ENCODE data around the gene USP54. TPM values are rescaled to one million over a fixed set of nuclear protein-coding genes. Genes with fewer than 3 reads are reported as not detected.

Gene USP54
- total and polyA plus RNA-seq, 2 of the 13 experiments (the other 11 are each of a cell fraction or from before 2014, with no cell fraction given) = 18.1 to 25.0 TPM

DNA sequence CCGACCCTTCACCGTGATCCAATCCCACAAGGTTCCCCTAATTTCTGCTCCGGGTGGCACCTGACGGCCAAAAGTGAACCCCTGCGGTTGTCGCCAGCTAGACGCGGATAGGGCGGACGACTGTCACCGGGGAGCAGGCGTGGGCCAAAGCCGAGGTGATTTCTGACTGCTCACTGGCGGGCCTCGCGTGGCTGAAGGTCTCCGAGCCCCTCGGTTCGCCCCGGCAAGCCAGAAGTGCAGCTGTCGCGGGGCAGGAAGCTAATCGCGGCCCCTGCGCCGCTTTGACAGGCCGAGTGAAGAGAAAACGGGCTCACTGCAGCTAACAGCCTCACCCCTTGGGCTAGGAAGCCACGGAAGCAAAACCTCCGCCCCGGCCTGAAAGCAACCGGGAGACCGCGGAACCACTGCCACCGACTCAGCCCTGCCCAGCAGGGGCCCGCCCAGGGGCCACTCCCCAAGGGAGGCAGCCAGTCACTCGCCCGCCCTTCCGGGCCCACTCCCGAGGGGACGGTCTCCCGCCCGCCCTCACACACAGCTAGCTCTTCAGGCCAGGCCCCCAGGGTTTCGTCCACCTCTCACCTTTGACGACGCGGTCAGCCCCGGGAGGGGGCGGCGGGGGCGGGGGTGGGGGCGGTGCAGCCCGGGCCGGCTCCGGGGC is 95.8 kb downstream of the USP54 start (continued):
- TF ChIP-seq ZNF460 (CRISPR knock-in tag; IDR thresholded peaks at IDR 0.05; ENCODE audit: borderline replicate concordance) (no peak), EED (CRISPR knock-in tag; IDR thresholded peaks at IDR 0.05) (peak; percentile 63; the same call in 1 of the 2 replicates), ATM (IDR thresholded peaks at IDR 0.05; ENCODE audit: borderline replicate concordance) (no peak), SRY (CRISPR knock-in tag; IDR thresholded peaks at IDR 0.05) (peak; percentile 18; the same call in 1 of the 2 replicates), FLYWCH1 (CRISPR knock-in tag; IDR thresholded peaks at IDR 0.05) (no peak), TAF1 (CRISPR knock-in tag; IDR thresholded peaks at IDR 0.05) (peak; percentile 64; the same call in 1 of the 2 replicates), ZNF333 (CRISPR knock-in tag; IDR thresholded peaks at IDR 0.05; ENCODE audit: borderline replicate concordance) (0 out of 2 replicates have a peak, but pooled peaks have one; percentile 72), ZFYVE20 (CRISPR knock-in tag; IDR thresholded peaks at IDR 0.05; ENCODE audit: borderline replicate concordance, low read depth) (0 out of 2 replicates have a peak, but pooled peaks have one; percentile 50), CCAR2 (optimal IDR thresholded peaks at IDR 0.05; ENCODE audit: low read depth, low read length) (no peak), KLF12 (CRISPR knock-in tag; IDR thresholded peaks at IDR 0.05; ENCODE audit: borderline replicate concordance) (peak; percentile 92), ATF7-NPFF (CRISPR knock-in tag; IDR thresholded peaks at IDR 0.05; ENCODE audit: low read depth) (peak; percentile 29; the same call in 1 of the 2 replicates), NFKBIZ (CRISPR knock-in tag; IDR thresholded peaks at IDR 0.05) (peak; percentile 50; the same call in 1 of the 2 replicates), KAT8 (CRISPR knock-in tag; IDR thresholded peaks at IDR 0.05) (peak; percentile 19; the same call in 1 of the 2 replicates), ZNF260 (CRISPR knock-in tag; IDR thresholded peaks at IDR 0.05; ENCODE audit: borderline replicate concordance, low read depth) (no peak), DMAP1 (CRISPR knock-in tag; IDR thresholded peaks at IDR 0.05) (peak; percentile 40; the same call in 1 of the 2 replicates), NR2F1 (CRISPR knock-in tag; IDR thresholded peaks at IDR 0.05) (no peak), ZNF720 (CRISPR knock-in tag; IDR thresholded peaks at IDR 0.05) (no peak), ARID2 (CRISPR knock-in tag; IDR thresholded peaks at IDR 0.05; ENCODE audit: borderline replicate concordance) (0 out of 2 replicates have a peak, but pooled peaks have one; percentile 3), BRCA1 (CRISPR knock-in tag; IDR thresholded peaks at IDR 0.05) (peak; percentile 61; the same call in 1 of the 2 replicates), NCOA1 (CRISPR knock-in tag; IDR thresholded peaks at IDR 0.05) (0 out of 2 replicates have a peak, but pooled peaks have one; percentile 43), PHF20 (CRISPR knock-in tag; IDR thresholded peaks at IDR 0.05) (peak; percentile 12; the same call in 1 of the 2 replicates), IKZF4 (CRISPR knock-in tag; IDR thresholded peaks at IDR 0.05; ENCODE audit: borderline replicate concordance, low read depth, not compliant biosample characterization) (no peak), MTF1 (CRISPR knock-in tag; IDR thresholded peaks at IDR 0.05) (no peak), ZNF773 (CRISPR knock-in tag; IDR thresholded peaks at IDR 0.05; ENCODE audit: borderline replicate concordance) (0 out of 2 replicates have a peak, but pooled peaks have one; percentile 53), ZNF619 (CRISPR knock-in tag; IDR thresholded peaks at IDR 0.05) (peak; percentile 82; the same call in 1 of the 2 replicates), SP5 (CRISPR knock-in tag; IDR thresholded peaks at IDR 0.05; ENCODE audit: borderline replicate concordance, low read depth) (no peak), RAD51 (IDR thresholded peaks at IDR 0.05; ENCODE audit: borderline replicate concordance) (no peak)
- TF ChIP-seq, protein P1, sequence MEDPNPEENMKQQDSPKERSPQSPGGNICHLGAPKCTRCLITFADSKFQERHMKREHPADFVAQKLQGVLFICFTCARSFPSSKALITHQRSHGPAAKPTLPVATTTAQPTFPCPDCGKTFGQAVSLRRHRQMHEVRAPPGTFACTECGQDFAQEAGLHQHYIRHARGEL (CRISPR knock-in tag; IDR thresholded peaks at IDR 0.05) = peak; percentile 45; the same call in 1 of the 2 replicates
- TF ChIP-seq, protein P2, sequence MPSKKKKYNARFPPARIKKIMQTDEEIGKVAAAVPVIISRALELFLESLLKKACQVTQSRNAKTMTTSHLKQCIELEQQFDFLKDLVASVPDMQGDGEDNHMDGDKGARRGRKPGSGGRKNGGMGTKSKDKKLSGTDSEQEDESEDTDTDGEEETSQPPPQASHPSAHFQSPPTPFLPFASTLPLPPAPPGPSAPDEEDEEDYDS (CRISPR knock-in tag; IDR thresholded peaks at IDR 0.05) = peak; percentile 55; the same call in 1 of the 2 replicates
- TF ChIP-seq, protein P3, sequence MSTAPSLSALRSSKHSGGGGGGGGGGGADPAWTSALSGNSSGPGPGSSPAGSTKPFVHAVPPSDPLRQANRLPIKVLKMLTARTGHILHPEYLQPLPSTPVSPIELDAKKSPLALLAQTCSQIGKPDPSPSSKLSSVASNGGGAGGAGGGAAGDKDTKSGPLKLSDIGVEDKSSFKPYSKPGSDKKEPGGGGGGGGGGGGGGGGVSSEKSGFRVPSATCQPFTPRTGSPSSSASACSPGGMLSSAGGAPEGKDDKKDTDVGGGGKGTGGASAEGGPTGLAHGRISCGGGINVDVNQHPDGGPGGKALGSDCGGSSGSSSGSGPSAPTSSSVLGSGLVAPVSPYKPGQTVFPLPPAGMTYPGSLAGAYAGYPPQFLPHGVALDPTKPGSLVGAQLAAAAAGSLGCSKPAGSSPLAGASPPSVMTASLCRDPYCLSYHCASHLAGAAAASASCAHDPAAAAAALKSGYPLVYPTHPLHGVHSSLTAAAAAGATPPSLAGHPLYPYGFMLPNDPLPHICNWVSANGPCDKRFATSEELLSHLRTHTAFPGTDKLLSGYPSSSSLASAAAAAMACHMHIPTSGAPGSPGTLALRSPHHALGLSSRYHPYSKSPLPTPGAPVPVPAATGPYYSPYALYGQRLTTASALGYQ (CRISPR knock-in tag; IDR thresholded peaks at IDR 0.05) = peak; percentile 51; the same call in 1 of the 2 replicates
